ENCODE results near the gene RETREG3. TPM values are rescaled to one million over a fixed set of nuclear protein-coding genes. Genes with fewer than 3 reads are reported as not detected.

Gene RETREG3
- total RNA-seq, 6 experiments from 2014 or later, result 42.5 to 61.1 (median 48.9) TPM

DNA sequence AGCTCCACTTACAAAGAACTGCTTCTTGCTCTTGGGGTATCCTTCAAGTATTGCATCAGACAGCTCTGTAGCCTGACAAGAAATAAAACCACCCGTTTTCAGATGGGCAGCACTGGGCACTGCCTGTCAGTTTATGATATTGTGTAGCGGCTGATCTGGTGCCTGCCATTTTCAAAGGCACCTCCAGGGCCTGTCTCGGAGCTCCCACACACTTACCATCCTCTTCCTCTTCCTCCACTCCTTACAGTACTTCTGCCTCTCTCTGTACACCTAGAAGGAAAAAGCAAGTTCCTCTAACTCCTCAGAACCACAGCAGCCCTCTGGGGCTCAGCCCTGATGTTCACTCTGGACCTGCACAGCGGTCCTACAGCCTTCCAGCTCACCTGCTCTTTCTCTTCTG, 36.1 kb downstream of the RETREG3 start:
- H3K36me3 Mint-ChIP-seq (ENCODE audit: low read depth), result peaks cover 70% of the 10 kb centered on the region
- TF ChIP-seq, protein P1, sequence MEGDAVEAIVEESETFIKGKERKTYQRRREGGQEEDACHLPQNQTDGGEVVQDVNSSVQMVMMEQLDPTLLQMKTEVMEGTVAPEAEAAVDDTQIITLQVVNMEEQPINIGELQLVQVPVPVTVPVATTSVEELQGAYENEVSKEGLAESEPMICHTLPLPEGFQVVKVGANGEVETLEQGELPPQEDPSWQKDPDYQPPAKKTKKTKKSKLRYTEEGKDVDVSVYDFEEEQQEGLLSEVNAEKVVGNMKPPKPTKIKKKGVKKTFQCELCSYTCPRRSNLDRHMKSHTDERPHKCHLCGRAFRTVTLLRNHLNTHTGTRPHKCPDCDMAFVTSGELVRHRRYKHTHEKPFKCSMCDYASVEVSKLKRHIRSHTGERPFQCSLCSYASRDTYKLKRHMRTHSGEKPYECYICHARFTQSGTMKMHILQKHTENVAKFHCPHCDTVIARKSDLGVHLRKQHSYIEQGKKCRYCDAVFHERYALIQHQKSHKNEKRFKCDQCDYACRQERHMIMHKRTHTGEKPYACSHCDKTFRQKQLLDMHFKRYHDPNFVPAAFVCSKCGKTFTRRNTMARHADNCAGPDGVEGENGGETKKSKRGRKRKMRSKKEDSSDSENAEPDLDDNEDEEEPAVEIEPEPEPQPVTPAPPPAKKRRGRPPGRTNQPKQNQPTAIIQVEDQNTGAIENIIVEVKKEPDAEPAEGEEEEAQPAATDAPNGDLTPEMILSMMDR (IDR thresholded peaks at IDR 0.05), result no peak
- no peak overlapping the region for H3K4me3 Mint-ChIP-seq
- H3K27ac Mint-ChIP-seq, result peak overlapping the region; percentile 47
- DNase-seq, result no peak
- peaks cover 2% of the 10 kb centered on the region for H3K27me3 Mint-ChIP-seq (ENCODE audit: insufficient read depth)
- no peaks in the 10 kb centered on the region for H3K9me3 Mint-ChIP-seq
- peaks cover 65% of the 10 kb centered on the region for H3K4me1 Mint-ChIP-seq (ENCODE audit: low read depth)

DNA sequence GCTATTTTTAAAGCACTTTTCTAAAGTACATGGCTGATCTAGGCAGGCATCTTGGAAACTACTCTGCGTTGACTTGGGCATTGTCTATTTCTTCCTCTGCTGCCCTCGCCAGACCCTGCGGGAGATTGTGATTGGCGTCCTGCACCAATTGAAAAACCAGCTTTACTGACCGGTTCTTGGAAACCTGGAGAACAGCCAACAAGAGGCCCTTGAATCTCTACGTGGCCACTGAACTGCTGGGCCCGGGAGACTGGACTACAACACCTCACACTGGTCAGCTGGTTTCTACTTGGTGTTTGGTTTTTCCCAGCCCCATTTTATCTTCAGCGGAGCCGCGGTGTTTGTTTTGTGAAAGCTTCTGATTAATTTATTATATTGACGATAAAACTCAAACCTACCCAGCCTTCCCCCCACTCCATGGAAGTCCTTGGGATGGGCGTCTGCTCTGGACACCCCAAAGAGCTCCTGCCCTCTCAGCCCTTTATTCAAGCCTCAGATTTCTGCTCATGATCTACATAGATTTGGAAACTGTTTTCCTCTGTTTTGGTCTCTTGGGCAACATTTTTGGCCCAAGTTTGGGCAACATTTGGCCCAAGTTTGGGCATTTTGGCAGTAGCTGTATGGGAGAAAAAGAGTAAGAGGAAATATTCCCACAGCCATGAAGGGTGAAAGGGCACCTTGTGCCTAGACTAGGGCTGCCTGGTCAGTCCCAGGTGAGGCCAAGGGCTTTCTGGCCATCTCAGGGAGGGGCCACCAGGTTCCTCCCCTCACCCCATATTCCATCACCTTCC, 37.5 kb downstream of the RETREG3 start:
- no peaks in the 10 kb centered on the region for H3K9me3 Mint-ChIP-seq
- no peak overlapping the region for H3K27ac Mint-ChIP-seq
- no peak for DNase-seq
- no peak overlapping the region for H3K4me3 Mint-ChIP-seq
- TF ChIP-seq, protein P1 (IDR thresholded peaks at IDR 0.05), result no peak
- peaks cover 59% of the 10 kb centered on the region for H3K4me1 Mint-ChIP-seq (ENCODE audit: low read depth)
- peaks cover 63% of the 10 kb centered on the region for H3K36me3 Mint-ChIP-seq (ENCODE audit: low read depth)
- peaks cover 2% of the 10 kb centered on the region for H3K27me3 Mint-ChIP-seq (ENCODE audit: insufficient read depth)

DNA sequence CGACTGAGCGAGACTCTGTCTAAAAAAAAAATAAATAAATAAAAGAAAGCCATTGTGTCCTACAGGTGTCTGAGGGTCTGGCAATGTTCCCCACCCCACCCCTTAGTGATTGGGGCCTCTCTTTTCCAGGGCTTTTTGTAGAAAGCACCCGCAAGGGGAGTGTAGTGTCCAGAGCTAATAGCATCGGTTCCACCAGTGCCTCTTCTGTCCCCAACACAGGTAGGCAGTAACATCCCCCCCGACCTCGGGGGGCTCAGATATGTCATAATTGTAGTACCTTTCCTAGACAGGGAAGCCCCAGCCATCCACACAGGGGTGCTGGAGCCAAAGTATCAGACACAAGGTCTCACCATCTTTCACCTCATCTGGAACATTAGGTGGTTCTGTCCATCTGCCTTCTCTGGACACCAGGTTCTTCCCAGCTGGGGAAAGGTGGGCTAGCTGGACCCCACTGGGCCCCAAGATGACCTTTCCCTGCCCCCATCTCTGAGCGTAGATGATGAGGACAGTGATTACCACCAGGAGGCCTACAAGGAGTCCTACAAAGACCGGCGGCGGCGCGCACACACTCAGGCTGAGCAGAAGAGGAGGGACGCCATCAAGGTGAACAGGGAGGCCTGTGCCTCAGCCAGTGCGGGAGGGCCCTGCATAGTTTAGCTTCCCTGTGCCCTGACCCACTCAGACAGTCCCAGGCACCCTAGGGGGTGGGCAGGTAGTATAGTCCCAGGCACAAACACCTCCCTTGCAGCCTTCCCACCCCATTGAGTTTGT, 40.6 kb downstream of the RETREG3 start:
- no peak overlapping the region for H3K4me3 Mint-ChIP-seq
- peak overlapping the region; percentile 40; the same call in 1 of the 2 replicates for H3K27ac Mint-ChIP-seq
- H3K9me3 Mint-ChIP-seq, result no peaks in the 10 kb centered on the region
- H3K36me3 Mint-ChIP-seq (ENCODE audit: low read depth), result peaks cover 51% of the 10 kb centered on the region
- TF ChIP-seq, protein P1 (IDR thresholded peaks at IDR 0.05), result no peak
- H3K27me3 Mint-ChIP-seq (ENCODE audit: insufficient read depth), result peaks cover 2% of the 10 kb centered on the region; the same call in 1 of the 2 replicates
- H3K4me1 Mint-ChIP-seq (ENCODE audit: low read depth), result peaks cover 43% of the 10 kb centered on the region
- no peak for DNase-seq

DNA sequence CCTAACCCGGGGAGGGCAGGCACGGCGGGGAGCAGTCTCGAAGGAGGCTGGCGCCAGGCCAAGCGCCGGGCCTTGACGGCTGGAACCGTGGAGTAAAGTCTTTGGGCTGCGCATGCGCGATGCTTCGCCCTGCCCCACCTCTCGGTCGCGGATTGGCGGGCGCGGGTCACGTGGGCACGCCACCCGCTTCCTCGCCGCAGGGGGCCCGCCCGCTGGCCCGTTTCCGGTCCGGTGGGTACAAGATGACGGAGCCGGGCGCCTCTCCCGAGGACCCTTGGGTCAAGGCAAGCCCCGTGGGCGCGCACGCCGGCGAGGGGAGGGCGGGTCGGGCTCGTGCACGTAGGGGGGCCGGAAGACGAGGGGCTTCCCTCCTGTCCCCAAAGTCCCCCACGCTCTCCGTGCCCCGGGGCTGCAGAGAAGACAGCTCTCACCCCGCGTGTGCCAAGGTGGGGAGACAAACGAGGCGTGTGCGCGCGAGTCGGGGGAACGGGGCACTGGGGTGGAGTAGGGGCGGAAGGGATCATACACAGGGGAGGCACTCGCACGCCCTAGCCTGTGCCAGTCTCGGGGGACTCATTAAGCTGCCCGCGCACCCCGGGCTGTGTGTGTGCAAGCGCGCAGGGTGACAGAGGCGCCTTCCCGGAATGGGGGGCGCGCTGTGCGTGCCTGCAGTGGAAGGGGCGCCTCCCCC, 42.1 kb downstream of the RETREG3 start, which contains the start of gene MLX:
MLX (plus strand) TSS at position 218 of the 691 bp plus-strand sequence; CDS start at position 243, 25 bp downstream.
- DNase-seq, result peak; percentile 81
- no peaks in the 10 kb centered on the region for H3K9me3 Mint-ChIP-seq
- peaks cover 53% of the 10 kb centered on the region for H3K36me3 Mint-ChIP-seq (ENCODE audit: low read depth)
- peak within 1 kb of the TSS; percentile 81 for H3K27ac Mint-ChIP-seq
- H3K4me3 Mint-ChIP-seq, result peak within 1 kb of the TSS; percentile 94
- TF ChIP-seq, protein P1 (IDR thresholded peaks at IDR 0.05), result peak; percentile 32
- peaks cover 2% of the 10 kb centered on the region; the same call in 1 of the 2 replicates for H3K27me3 Mint-ChIP-seq (ENCODE audit: insufficient read depth)
- peaks cover 47% of the 10 kb centered on the region for H3K4me1 Mint-ChIP-seq (ENCODE audit: low read depth)

DNA sequence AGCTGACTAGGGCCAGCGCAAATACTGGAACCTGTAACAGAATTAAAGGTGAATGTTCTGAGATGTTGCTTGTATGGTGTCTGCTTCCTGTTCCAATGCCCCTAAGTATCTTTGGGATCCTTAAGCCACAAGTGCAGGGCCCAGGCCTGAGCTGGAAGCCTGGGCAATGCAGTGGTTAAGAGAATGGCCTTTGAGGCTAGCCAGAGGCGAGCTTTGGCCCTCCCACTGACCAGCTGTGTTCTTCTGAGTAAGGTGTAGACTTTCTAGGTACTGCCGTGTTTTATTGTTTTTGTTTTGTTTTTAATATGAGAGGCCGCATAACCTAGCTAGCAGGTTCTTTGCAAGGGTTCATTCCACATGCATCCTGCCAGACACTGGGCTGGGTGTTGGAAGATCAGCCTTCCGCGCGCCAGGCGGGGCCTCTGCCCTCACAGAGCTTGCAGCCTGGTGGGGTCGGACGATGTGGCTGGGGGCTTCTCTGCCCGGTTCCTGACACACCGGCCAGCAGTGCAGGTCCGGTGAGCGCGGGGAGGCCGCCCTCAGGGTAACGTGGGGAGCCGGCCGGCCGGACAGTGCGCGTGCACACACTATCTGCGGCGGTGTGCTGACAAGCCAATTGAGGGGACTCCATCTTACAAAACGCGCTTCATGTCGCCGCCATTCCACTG, 42.8 kb downstream of the RETREG3 start:
- peak overlapping the region; percentile 36 for H3K27ac Mint-ChIP-seq
- no peak for DNase-seq
- H3K4me1 Mint-ChIP-seq (ENCODE audit: low read depth), result peaks cover 54% of the 10 kb centered on the region
- TF ChIP-seq, protein P1 (IDR thresholded peaks at IDR 0.05), result no peak
- H3K9me3 Mint-ChIP-seq, result peaks cover 4% of the 10 kb centered on the region; the same call in 1 of the 2 replicates
- peaks cover 3% of the 10 kb centered on the region; the same call in 1 of the 2 replicates for H3K27me3 Mint-ChIP-seq (ENCODE audit: insufficient read depth)
- H3K36me3 Mint-ChIP-seq (ENCODE audit: low read depth), result peaks cover 59% of the 10 kb centered on the region
- H3K4me3 Mint-ChIP-seq, result peak overlapping the region; percentile 94; the same call in 1 of the 2 replicates

All from HFFc6 (cell line).